RPMI7951 (cell line): Measurements from ENCODE around the gene RHBDL1. TPM values are rescaled to one million over a fixed set of nuclear protein-coding genes. Genes with fewer than 3 reads are reported as not detected.
"Not testable (repeated sequence)": the region's sequence is repeated elsewhere in the genome, so short reads cannot be mapped to it uniquely, and the experiment has no call there.

ENCODE experiments used
- DNase-seq: peaks from one replicate; pipeline ENCODE4 v3.0.0-alpha.2; 2012; ENCODE audit warnings: low read depth
- total RNA-seq: library from RNA; depleted of rRNA; stranded (reverse); fragments of >200 nt; shearing (Covaris generic); gene quantifications from 2 replicates; pipeline ENCODE4 v1.2.3, GENCODE V29; 2014

Gene RHBDL1
- total RNA-seq, 1 experiment from 2014 or later = 0.72 TPM

GRCh38 chr16:684961-685696, 9.7 kb downstream of the RHBDL1 start:
- no peak for DNase-seq

GRCh38 chr16:685967-686366, 10.5 kb downstream of the RHBDL1 start:
- DNase-seq = no peak

- DNase-seq = no peak
Measured at GRCh38 chr16:686459-687260, 11.2 kb downstream of the RHBDL1 start.

- no peak for DNase-seq
Measured at GRCh38 chr16:687499-687898, 12.0 kb downstream of the RHBDL1 start.

- no peak for DNase-seq
Measured at GRCh38 chr16:689175-689897, 13.9 kb downstream of the RHBDL1 start.

GRCh38 chr16:691242-691641, 15.8 kb downstream of the RHBDL1 start:
- not testable (repeated sequence) for DNase-seq

- DNase-seq = no peak
Measured at GRCh38 chr16:692356-693108, 17.1 kb downstream of the RHBDL1 start.

- no peak for DNase-seq
Measured at GRCh38 chr16:693364-693763, 17.9 kb downstream of the RHBDL1 start.

GRCh38 chr16:693766-694165, 18.3 kb downstream of the RHBDL1 start:
- no peak for DNase-seq

GRCh38 chr16:694187-694862, 18.9 kb downstream of the RHBDL1 start:
- DNase-seq = no peak

- no peak for DNase-seq
Measured at GRCh38 chr16:694863-695354, 19.4 kb downstream of the RHBDL1 start.

- no peak for DNase-seq
Measured at GRCh38 chr16:695355-696089, 20.1 kb downstream of the RHBDL1 start.

GRCh38 chr16:698911-699671, 23.6 kb downstream of the RHBDL1 start:
- no peak for DNase-seq

- DNase-seq = no peak
Measured at GRCh38 chr16:700684-701584, 25.5 kb downstream of the RHBDL1 start.

GRCh38 chr16:702341-702740, 26.9 kb downstream of the RHBDL1 start:
- DNase-seq = no peak

GRCh38 chr16:703406-703805, 27.9 kb downstream of the RHBDL1 start:
- DNase-seq = no peak

GRCh38 chr16:704047-704446, 28.6 kb downstream of the RHBDL1 start:
- DNase-seq = no peak
